Putamen (tissue), 1 donor: ENCODE results near the gene CD151.
A peak's percentile ranks its signal among the peaks of the same experiment; 100 is the strongest.

Experiments used
- DNase-seq: peaks from one replicate; pipeline ENCODE4 v3.0.0-alpha.2; 2016; ENCODE audit warnings: low spot score

The CD151 gene

DNA sequence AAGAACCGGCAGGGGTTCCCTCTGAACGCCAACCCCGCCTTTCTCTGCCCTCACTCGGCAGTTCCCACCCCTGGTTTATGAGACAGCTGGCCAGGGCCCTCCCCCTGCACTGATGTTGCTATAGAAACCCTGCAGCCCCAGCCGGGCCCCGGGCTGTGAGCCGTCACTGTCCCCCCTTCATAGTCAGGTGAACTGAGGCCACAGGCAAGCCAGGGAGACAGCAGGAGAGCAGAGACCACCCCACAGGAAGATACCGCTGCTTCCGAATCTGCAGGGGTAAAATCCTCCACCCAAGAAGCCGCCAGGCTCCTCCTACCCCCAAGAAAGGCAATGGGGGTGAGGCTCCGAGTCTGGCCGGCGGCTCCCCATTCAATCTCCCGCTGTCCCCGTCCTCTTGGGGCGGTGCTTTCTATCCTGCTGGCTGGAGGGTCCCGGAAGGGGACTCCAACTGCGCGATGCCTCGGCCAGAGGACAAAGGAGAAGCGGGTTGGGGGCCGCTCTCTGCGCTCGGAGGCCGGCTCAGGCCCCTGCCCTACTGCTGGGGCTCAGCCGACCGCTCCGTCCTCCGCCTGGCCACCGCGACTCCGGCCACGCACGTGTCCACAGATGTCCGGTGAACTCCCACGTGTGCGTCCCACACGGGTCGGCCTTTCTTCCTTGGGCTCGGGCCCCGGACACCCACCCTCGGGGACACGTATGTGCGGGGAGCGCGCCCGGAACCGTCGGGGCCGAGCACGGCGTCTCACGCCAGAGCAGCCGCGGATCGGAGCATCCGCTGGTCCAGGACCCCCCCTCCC is 35.3 kb upstream of the CD151 start:
- no peak for DNase-seq

- peak; percentile 76 for DNase-seq
Measured at GRCh38 chr11:798093-798713, 34.5 kb upstream of the CD151 start, which contains the start of gene SLC25A22. TSS of gene SLC25A22 (minus strand) at chr11:798281. CDS start at chr11:795006, 3,275 bp downstream.

DNA sequence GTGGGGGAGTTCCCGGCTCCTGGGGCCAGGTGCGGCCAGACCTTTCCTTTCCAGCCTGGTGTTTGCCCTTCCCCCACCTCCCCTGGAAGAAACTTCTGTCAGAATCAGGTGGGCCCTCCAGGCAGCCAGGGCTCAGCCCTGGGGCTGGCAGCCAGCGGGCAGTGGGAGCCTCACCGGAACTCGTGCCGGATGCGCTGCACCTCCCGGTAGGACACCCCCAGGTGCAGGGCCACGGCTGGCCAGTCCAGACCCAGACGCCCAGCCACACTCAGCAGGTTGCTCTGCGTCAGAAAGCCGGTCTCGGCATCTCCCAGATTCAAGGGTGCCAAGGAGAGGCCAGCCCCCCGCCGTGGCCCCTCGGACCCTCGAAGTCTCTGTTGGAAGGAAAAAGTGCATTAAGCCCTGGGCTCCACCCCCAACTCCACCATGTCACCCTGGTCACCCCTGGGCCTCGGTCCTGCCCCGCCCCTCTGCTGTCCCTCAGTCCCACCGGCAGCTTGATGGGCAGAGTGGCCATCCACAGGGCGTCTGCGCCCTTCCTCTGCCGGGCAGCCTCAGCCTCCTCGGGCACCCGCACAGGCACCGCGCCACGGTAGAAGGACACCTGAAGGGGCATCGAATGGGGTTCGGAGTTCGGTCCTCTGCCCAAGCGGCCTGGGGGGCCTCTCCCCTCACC is 33.0 kb upstream of the CD151 start:
- no peak for DNase-seq

DNA sequence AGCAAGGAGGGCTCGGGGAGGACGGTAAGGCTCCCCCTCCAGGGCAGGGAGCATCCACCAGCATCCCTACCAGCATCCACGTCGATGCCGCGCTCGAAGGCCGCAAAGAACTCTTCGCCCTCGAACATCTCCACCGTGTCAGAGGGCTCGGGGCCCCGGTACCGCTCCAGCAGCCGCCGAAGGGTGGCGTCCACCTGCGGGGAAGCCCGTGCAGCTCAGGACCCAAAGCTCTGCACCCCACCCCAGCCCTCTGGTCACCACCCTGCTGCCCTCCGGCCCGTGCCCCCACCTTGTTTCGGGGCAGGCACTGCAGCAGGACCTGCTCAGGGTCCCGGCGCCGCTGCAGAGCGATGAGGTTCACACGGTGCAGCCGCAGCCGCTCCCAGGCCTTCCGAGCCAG is 32.3 kb upstream of the CD151 start:
- DNase-seq, result no peak

GRCh38 chr11:801097-801780 is 31.5 kb upstream of the CD151 start:
- DNase-seq, result no peak

DNA sequence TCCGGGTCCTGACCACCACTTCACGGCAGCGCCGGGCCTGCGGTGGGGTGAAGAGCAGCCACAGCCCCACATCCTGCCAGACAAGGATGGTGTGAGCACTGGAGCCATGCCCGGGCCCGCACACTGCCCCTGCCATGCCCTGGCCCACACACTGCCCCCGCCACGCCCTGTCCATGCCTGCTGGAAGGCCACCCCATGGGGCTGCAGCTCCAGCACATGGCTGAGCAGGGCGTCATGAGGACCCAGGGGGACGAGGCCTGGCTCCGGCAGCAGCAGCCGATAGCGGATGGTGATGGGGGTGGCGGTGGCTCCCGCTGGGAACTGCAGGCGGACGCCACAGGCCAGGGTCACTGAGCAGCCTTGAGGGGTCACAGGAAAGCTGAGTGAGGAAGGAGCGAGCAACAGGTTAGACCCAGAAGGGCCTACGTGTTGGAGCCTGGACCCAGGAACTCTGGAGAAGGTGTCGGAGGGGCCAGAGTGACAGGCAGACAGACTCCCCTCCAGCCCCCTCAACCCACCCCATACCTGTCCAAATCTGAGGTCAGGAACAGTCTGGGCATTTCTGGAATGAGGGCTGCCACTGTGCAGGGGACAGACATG is 30.6 kb upstream of the CD151 start:
- DNase-seq, result no peak

- no peak for DNase-seq
Measured at GRCh38 chr11:802693-803466, 29.9 kb upstream of the CD151 start.

DNA sequence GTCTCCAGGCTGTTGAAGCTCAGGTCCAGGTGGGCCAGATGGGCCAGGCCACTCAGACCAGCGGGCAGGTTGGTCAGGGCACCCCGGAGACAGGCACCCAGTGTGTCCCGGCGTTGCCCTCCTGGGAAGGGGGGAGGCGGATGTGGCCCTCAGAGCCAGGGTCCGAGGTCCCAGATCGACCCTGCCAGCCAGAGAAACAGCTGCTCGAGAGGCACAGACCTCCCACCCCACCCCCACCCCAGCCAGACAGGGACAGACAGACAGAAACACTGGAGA is 29.3 kb upstream of the CD151 start:
- no peak for DNase-seq

DNA sequence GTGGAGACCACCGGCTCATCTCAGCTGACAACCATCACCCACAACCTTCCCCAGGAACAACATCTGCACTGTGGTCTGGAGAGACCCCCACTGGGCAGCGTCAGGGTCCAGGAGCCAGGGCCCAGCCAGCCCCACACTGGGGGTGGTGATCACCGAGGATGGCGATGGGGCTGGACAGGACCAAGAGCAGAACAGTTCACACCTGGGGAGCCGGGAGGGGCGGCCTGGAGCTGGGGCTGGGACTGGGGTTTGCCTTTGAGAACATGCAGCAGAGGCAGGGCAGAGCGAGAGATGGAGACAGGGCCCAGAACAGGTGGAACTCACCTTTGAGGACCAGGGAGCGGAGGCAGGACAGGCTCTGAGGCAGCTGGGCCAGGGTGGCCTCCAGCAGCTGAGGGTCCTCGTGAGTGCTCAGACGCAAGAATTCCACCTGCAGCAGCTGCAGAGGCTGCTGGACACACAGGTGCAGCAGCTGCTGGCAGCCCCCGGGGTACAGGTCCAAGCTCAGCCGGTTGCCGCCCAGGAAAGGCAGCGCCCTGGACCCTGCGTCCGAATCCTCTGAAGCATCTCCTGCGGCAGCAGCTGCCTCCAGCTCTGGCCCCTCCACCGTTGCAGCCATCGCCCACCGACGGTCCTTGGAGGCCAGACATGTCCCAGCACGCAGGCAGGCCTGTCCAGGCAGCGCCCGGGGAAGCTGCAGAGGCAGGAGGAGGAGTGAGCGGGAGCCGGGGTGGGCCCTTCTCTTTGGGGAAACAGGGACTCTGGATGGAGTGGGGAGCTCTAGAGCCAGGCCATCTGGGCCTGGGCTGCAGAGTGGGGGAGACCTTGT is 28.8 kb upstream of the CD151 start:
- no peak for DNase-seq

DNA sequence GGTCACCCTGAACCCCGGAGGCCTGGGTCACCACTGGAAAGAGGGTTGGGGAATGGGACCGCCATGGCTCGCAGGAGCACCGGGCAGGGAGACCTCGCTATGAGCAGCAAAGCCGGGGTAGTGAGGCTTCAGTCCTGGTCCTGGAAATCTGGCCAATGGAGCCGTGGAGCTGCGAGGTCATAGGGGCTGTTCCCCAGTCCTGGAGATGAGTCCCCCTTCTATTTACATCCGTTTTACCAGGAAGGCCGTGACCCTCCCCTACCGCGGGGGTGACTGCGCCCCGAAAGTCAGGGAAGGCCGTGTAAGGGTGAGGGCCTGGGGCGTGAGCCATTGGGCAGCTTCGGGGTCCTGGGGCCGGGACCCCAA is 28.2 kb upstream of the CD151 start:
- DNase-seq, result no peak

GRCh38 chr11:808427-809286 is 24.1 kb upstream of the CD151 start:
- no peak for DNase-seq

GRCh38 chr11:809287-810039 is 23.3 kb upstream of the CD151 start, which contains the start of gene RPLP2:
TSS of gene RPLP2 (plus strand) at chr11:809967. CDS start at chr11:810235, 268 bp downstream.
- DNase-seq, result peak; percentile 96

DNA sequence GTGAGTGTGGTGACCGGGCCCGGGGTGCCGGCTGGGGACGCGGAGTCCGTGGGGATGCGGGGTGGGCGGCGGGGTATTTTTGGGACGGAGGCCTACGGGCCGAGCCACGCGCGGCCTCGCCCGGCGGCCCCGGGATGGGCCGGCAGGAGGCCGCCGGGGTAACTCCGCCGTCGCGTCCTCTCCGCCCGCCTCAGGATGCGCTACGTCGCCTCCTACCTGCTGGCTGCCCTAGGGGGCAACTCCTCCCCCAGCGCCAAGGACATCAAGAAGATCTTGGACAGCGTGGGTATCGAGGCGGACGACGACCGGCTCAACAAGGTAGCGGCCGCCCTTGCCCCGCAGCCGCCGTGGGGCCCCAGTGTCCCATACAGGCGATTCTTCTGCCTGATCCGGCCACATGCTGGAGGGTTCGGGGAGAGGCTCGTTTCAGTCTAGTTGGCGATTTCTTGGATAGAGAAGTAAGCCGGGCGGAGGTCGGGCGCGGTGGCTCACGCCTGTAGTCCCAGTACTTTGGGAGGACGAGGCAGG is 22.6 kb upstream of the CD151 start:
- DNase-seq, result no peak

- DNase-seq, result no peak
Measured at GRCh38 chr11:811446-812245, 21.1 kb upstream of the CD151 start.

- DNase-seq, result no peak
Measured at GRCh38 chr11:812390-812789, 20.4 kb upstream of the CD151 start.

GRCh38 chr11:813072-813455 is 19.7 kb upstream of the CD151 start:
- no peak for DNase-seq

GRCh38 chr11:813456-814096 is 19.2 kb upstream of the CD151 start:
- no peak for DNase-seq
